Measurements from ENCODE around the gene AIFM1. TPM values are rescaled to one million over a fixed set of nuclear protein-coding genes. Genes with fewer than 3 reads are reported as not detected.
A peak's percentile ranks its signal among the peaks of the same experiment; 100 is the strongest.
"Not testable (repeated sequence)": the region's sequence is repeated elsewhere in the genome, so short reads cannot be mapped to it uniquely, and the experiment has no call there.

AIFM1 gene
- total and polyA plus RNA-seq, 5 experiments from 2014 or later = 25.1 to 36.9 (median 27.8) TPM

- peaks cover 4 to 66% (median 7%) of the 10 kb centered on the region in 3 donors for H3K36me3 Mint-ChIP-seq
- H3K4me3 Mint-ChIP-seq = no peak overlapping the region
- no peaks in the 10 kb centered on the region for H3K4me1 Mint-ChIP-seq
- no peak for DNase-seq
- H3K9me3 Mint-ChIP-seq = no peaks in the 10 kb centered on the region
- no peaks in the 10 kb centered on the region for H3K27me3 Mint-ChIP-seq
- no peak overlapping the region for H3K27ac Mint-ChIP-seq
- POLR2A ChIA-PET = no interaction called here
- no peak for ATAC-seq
Measured at GRCh38 chrX:130130990-130131389, 34.7 kb downstream of the AIFM1 start.

- no peaks in the 10 kb centered on the region for H3K9me3 Mint-ChIP-seq
- POLR2A ChIA-PET = no interaction called here
Measured at GRCh38 chrX:130125091-130125874, 40.4 kb downstream of the AIFM1 start.

GRCh38 chrX:130124577-130124976, 41.1 kb downstream of the AIFM1 start:
- Mint-ChIP-seq H3K4me3 (no peak overlapping the region), H3K36me3 (peaks cover 4 to 31% (median 7%) of the 10 kb centered on the region in 3 donors), H3K4me1 (peaks cover 0 to 8% (median 3%) of the 10 kb centered on the region in 4 donors), H3K27ac (no peak overlapping the region), H3K9me3 (no peaks in the 10 kb centered on the region), H3K27me3 (no peaks in the 10 kb centered on the region)
- POLR2A ChIA-PET = no interaction called here
- DNase-seq = no peak
- no peak for ATAC-seq

More at GRCh38 chrX:130125091-130125874, 40.4 kb downstream of the AIFM1 start:
- peaks cover 4 to 38% (median 7%) of the 10 kb centered on the region in 3 donors for H3K36me3 Mint-ChIP-seq
- ATAC-seq (no peak), DNase-seq (no peak)
- H3K4me1 Mint-ChIP-seq = peaks cover 0 to 3% (median under 1%) of the 10 kb centered on the region in 4 donors
- H3K27me3 Mint-ChIP-seq = no peaks in the 10 kb centered on the region
- H3K4me3 Mint-ChIP-seq = no peak overlapping the region
- H3K27ac Mint-ChIP-seq = peak overlapping the region in 2 of 10 donors; percentile 24 to 49

- Mint-ChIP-seq H3K27me3 (no peaks in the 10 kb centered on the region), H3K4me1 (peaks cover 0 to 22% (median 5%) of the 10 kb centered on the region in 4 donors), H3K4me3 (peak overlapping the region in 3 of 10 donors; percentile 32 to 78 (median 67)), H3K9me3 (no peaks in the 10 kb centered on the region), H3K36me3 (peaks cover 0 to 6% (median 0%) of the 10 kb centered on the region in 3 donors), H3K27ac (no peak overlapping the region)
- no peak for ATAC-seq
- DNase-seq = no peak
- POLR2A ChIA-PET = interaction anchor here (0.7 to 4.9 kb wide), 4 partner anchors 27 to 59 kb away, joined by 4 to 46 read pairs (median 5); partner anchors contain the start of gene RAB33A
Measured at GRCh38 chrX:130121505-130121800, 44.2 kb downstream of the AIFM1 start.

GRCh38 chrX:130120746-130121504, 44.7 kb downstream of the AIFM1 start:
- peak overlapping the region; percentile 52 to 78 (median 67) for H3K4me3 Mint-ChIP-seq
- no peaks in the 10 kb centered on the region for H3K27me3 Mint-ChIP-seq
- DNase-seq (peak; percentile 48 to 76 (median 68)), ATAC-seq (peak; percentile 92 to 95)
- no peaks in the 10 kb centered on the region for H3K9me3 Mint-ChIP-seq
- H3K27ac Mint-ChIP-seq = peak overlapping the region in 1 of 10 donors; percentile 36
- peaks cover 0 to 3% (median 0%) of the 10 kb centered on the region in 3 donors for H3K36me3 Mint-ChIP-seq
- POLR2A ChIA-PET = interaction anchor here (0.7 to 4.9 kb wide), 6 partner anchors 27 to 635 kb away, joined by 3 to 46 read pairs (median 5); partner anchors contain the start of gene RAB33A
- peaks cover 0 to 22% (median 5%) of the 10 kb centered on the region in 4 donors for H3K4me1 Mint-ChIP-seq

- Mint-ChIP-seq H3K27ac (no peak overlapping the region), H3K4me3 (peak overlapping the region; percentile 31 to 78 (median 67)), H3K9me3 (no peaks in the 10 kb centered on the region), H3K27me3 (no peaks in the 10 kb centered on the region), H3K4me1 (peaks cover 0 to 22% (median 5%) of the 10 kb centered on the region in 4 donors), H3K36me3 (peaks cover 0 to 3% (median 0%) of the 10 kb centered on the region in 3 donors)
- POLR2A ChIA-PET = interaction anchor here (0.7 to 4.9 kb wide), 6 partner anchors 25 to 636 kb away, joined by 3 to 46 read pairs (median 5); partner anchors contain the start of gene RAB33A
- ATAC-seq (peak; percentile 41 to 47), DNase-seq (peak in 1 of 10 donors; percentile 11)
Measured at GRCh38 chrX:130120321-130120731, 45.3 kb downstream of the AIFM1 start.

- ATAC-seq = no peak
Measured at GRCh38 chrX:130119312-130119898, 46.2 kb downstream of the AIFM1 start.

GRCh38 chrX:130118441-130119311, 47.0 kb downstream of the AIFM1 start:
- ATAC-seq = no peak
- Mint-ChIP-seq H3K27me3 (no peaks in the 10 kb centered on the region), H3K9me3 (no peaks in the 10 kb centered on the region), H3K4me1 (peaks cover 0 to 22% (median 4%) of the 10 kb centered on the region in 4 donors), H3K27ac (peak overlapping the region in 3 of 10 donors; percentile 26 to 71 (median 58)), H3K4me3 (peak overlapping the region in 3 of 10 donors; percentile 6 to 35 (median 10)), H3K36me3 (no peaks in the 10 kb centered on the region)
- no peak for DNase-seq
- POLR2A ChIA-PET = interaction anchor here (1.0 to 4.9 kb wide), 4 partner anchors 8 to 38 kb away, joined by 3 to 46 read pairs (median 5); no protein-coding TSS in a partner anchor

More at GRCh38 chrX:130119312-130119898, 46.2 kb downstream of the AIFM1 start:
- DNase-seq = no peak
- Mint-ChIP-seq H3K36me3 (no peaks in the 10 kb centered on the region), H3K4me3 (peak overlapping the region in 4 of 10 donors; percentile 43 to 72 (median 64)), H3K4me1 (peaks cover 0 to 22% (median 4%) of the 10 kb centered on the region in 4 donors), H3K27me3 (no peaks in the 10 kb centered on the region), H3K9me3 (no peaks in the 10 kb centered on the region), H3K27ac (peak overlapping the region in 1 of 10 donors; percentile 70)
- POLR2A ChIA-PET = interaction anchor here (1.0 to 4.9 kb wide), 5 partner anchors 8 to 38 kb away, joined by 3 to 46 read pairs (median 3); no protein-coding TSS in a partner anchor

- no peak overlapping the region for H3K27ac Mint-ChIP-seq
- POLR2A ChIA-PET = no interaction called here
Measured at GRCh38 chrX:130117166-130117565, 48.5 kb downstream of the AIFM1 start.

GRCh38 chrX:130115119-130115885, 50.3 kb downstream of the AIFM1 start:
- H3K27me3 Mint-ChIP-seq, ATAC-seq, POLR2A ChIA-PET, H3K4me3 Mint-ChIP-seq, H3K9me3 Mint-ChIP-seq, DNase-seq, H3K27ac Mint-ChIP-seq, H3K36me3 Mint-ChIP-seq: not testable (repeated sequence)
- H3K4me1 Mint-ChIP-seq = peaks cover 0 to 28% (median 8%) of the 10 kb centered on the region in 4 donors

More at GRCh38 chrX:130117166-130117565, 48.5 kb downstream of the AIFM1 start:
- DNase-seq (no peak), ATAC-seq (no peak)
- no peaks in the 10 kb centered on the region for H3K9me3 Mint-ChIP-seq
- peaks cover 0 to 24% (median 4%) of the 10 kb centered on the region in 4 donors for H3K4me1 Mint-ChIP-seq
- no peaks in the 10 kb centered on the region for H3K27me3 Mint-ChIP-seq
- H3K36me3 Mint-ChIP-seq = no peaks in the 10 kb centered on the region
- no peak overlapping the region for H3K4me3 Mint-ChIP-seq

GRCh38 chrX:130114141-130114588, 51.5 kb downstream of the AIFM1 start:
- Mint-ChIP-seq H3K9me3 (no peaks in the 10 kb centered on the region), H3K27ac (peak overlapping the region in 1 of 10 donors; percentile 47), H3K36me3 (no peaks in the 10 kb centered on the region), H3K4me1 (peaks cover 0 to 22% (median 7%) of the 10 kb centered on the region in 4 donors), H3K4me3 (peak overlapping the region in 1 of 10 donors; percentile 29), H3K27me3 (no peaks in the 10 kb centered on the region)
- DNase-seq (no peak), ATAC-seq (no peak)
- POLR2A ChIA-PET = no interaction called here
